Right cardiac atrium (tissue), 5 donors: ENCODE data around the gene WDTC1. TPM values are rescaled to one million over a fixed set of nuclear protein-coding genes. Genes with fewer than 3 reads are reported as not detected.

Source experiments
- ATAC-seq, 2 donors: fragments of 200-7000 bp; cut with Tn5 transposase; one replicate each; pipeline versions ENCODE4 v1.8.0 to v1.9.1; 2020; ENCODE audit warnings: moderate library complexity in 2 of 2, mild to moderate bottlenecking in 1 of 2
- DNase-seq, 3 donors: peaks; one replicate each; pipeline ENCODE4 v3.0.0-alpha.2; 2020
- H3K27ac ChIP-seq: one replicate; pipeline ENCODE4 v1.5.1; 2013; ENCODE audit warnings: mild to moderate bottlenecking, low read length, control low read depth, moderate library complexity
- H3K27me3 ChIP-seq: one replicate; pipeline ENCODE4 v1.6.1; 2013; ENCODE audit not compliant: control insufficient read depth, insufficient read depth
- H3K4me1 ChIP-seq: one replicate; pipeline ENCODE4 v1.6.1; 2013; ENCODE audit warnings: low read length; ENCODE audit not compliant: control insufficient read depth, insufficient read depth
- H3K4me3 ChIP-seq: one replicate; pipeline ENCODE4 v1.5.1; 2013; ENCODE audit warnings: low read length, control low read depth
- H3K9me3 ChIP-seq: one replicate; pipeline ENCODE4 v1.6.1; 2013; ENCODE audit warnings: low read length; ENCODE audit not compliant: control insufficient read depth
- WGBS: extraction: QIAGEN DNeasy Blood & Tissue Kit; methylation state at CpG from one replicate; pipeline ENCODE4 v1.1.7; 2013; 5-methylcytosine and 5-hydroxymethylcytosine counted together
- intact Hi-C, 4 donors: fragments of 100-400 bp; cut with DNase I; formaldehyde crosslinking; loops; one replicate each; pipeline versions ENCODE4 v1.11.0 to v1.14.0; 2022 to 2023
- polyA plus RNA-seq: library from polyadenylated mRNA; stranded (reverse); fragments of 200-250 nt; gene quantifications from one replicate; pipeline ENCODE4 v1.2.3, GENCODE V29; 2013
- total RNA-seq, 4 donors: library from RNA; stranded (reverse); fragmentation: NEBNext Ultra II Directional; extraction: Animal tissue kit (Norgen Biotek cat#: 25700); gene quantifications; one replicate each; pipeline ENCODE4 v1.2.1, GENCODE V29; 2021
- donor health status: healthy with polysubstance abuse.
- donor health status: DM: no; HTN: yes; CAD: no.
- donor health status: DM: no; HTN: no; CAD: no.
- donor health status: DM: no; HTN: yes; CAD: no; lungs with severe emphysema.
- donor health status: DM: yes; HTN: yes; CAD: no.

The WDTC1 gene
- total and polyA plus RNA-seq, 5 donors = 53.0 to 75.2 (median 70.9) TPM

DNA sequence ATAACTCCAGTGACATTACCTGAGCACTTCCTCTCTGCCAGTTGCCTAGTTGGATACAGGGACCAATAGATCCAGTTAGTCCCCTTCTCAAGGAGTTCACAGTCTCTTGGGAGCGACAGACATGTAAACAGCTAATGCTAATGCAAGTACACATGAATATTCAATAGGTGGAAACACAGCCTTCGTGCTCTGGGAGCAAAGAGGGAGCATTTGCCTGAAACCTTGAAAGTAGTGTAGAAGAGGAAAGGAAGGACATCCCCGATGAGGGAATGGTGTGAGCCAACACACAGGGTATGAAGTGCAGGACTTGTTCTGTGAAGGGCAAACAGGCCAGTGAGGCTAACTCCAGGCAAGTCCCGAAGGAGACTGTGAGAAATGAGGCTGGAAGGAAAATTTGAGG is 83.7 kb downstream of the WDTC1 start:
- ATAC-seq (no peak), DNase-seq (no peak)
- Histone ChIP-seq H3K4me1 (no peaks in the 10 kb centered on the region), H3K4me3 (no peak overlapping the region), H3K9me3 (no peaks in the 10 kb centered on the region), H3K27ac (no peak overlapping the region), H3K27me3 (no peaks in the 10 kb centered on the region)
- 24% methylated on average over 4 of the region's 4 CpGs for WGBS
- intact Hi-C loops = no loop called here

DNA sequence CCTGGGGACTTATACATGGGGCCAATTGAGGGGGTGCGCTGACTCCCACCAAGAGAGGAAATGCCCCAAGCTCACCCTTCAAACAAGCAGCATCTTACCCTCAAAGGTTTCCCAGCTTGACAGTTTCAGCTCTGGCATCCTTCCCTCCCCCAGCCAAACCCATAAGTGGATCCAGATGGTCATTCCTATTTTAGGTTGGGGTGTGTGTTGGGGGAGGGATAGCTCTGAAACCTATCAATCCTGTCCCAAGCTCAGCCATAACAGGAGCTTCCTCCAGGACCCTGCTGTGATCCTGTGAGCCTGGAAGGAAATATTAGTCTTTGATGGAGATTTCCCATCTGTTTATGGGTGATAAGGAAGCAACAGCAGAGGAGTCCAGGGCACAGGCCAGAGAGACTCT is 84.2 kb downstream of the WDTC1 start:
- intact Hi-C loops = no loop called here
- H3K27me3 ChIP-seq = no peaks in the 10 kb centered on the region
- peak in 1 of 3 donors; percentile 10 for DNase-seq
- no peaks in the 10 kb centered on the region for H3K9me3 ChIP-seq
- H3K4me1 ChIP-seq = no peaks in the 10 kb centered on the region
- WGBS = 81% methylated on average over 1 of the region's 1 CpG
- ATAC-seq = no peak
- H3K4me3 ChIP-seq = no peak overlapping the region
- H3K27ac ChIP-seq = no peak overlapping the region

DNA sequence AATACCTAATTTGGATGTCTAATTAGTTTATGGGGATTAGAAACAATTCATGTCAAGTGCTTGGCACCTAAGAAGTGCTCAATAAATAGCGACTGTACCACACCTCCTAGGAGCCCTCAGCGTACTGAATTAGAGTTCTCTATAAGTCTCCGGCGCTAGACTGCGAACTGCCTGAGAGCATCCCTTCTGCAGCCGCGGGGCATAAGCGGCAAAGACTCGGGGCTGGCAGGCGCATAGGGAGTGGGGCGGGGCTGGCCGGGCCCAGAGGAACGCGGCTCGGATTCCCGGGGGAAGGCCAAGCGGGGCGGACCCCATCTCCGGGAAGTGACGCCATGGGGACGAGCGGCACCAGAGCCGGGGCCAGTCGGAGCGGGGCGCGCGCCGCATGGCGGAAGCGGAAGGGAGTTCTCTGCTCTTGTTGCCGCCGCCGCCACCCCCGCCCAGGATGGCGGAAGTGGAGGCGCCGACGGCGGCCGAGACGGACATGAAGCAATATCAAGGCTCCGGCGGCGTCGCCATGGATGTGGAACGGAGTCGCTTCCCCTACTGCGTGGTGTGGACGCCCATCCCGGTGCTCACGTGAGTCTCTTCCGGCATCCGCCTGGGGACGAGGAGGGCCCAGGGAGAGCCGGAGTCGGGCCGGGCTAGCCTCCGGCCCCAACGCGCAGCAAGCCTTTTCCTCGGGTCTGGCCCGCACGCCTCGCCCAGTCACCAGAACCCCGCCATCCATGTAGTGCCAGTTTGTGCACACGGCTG is 87.6 kb downstream of the WDTC1 start, which contains the start of gene TMEM222:
TSS of gene TMEM222 (plus strand) at position 351 of the 756 bp plus-strand sequence. CDS start at position 386, 35 bp downstream.
- no peaks in the 10 kb centered on the region for H3K27me3 ChIP-seq
- H3K4me1 ChIP-seq = no peaks in the 10 kb centered on the region
- WGBS = under 1% methylated on average over 67 of the region's 67 CpGs
- intact Hi-C loops = no loop called here
- peak within 1 kb of the TSS; percentile 69 for H3K4me3 ChIP-seq
- peak within 1 kb of the TSS; percentile 88 for H3K27ac ChIP-seq
- H3K9me3 ChIP-seq = no peaks in the 10 kb centered on the region
- ATAC-seq = peak; percentile 98 to 99
- peak; percentile 98 to 99 (median 99) for DNase-seq

DNA sequence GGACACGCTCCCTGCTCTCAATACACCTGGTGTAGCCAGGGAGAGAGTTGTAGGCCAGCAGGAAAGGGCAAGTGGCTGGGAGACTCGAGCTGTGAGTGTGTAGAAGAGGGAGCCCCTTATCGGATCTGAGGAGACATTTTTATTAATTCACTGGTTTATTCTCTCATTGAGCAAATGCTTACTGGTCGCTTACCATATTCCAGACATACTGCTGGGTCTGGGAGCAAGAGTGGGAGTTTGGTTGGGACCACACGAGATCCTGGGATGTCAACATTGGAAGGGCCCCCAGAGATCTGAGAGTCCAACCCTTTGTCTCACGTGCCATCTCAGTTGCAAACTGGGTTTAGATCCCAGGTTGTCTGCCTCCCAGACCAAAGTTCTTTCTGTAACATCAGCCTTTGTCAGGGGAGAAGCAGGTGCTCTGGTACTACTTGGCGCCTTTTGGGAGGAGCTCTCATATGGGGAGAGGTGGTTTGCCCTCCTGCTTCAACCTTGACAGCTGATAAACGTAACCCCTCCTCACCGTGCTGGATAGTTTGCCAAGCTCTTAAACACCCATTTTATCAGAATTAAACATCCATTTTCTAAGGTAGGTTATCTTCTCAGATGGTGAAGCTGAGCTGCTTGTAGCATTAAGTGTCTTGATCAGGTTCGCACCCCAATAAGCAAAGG is 88.3 kb downstream of the WDTC1 start:
- DNase-seq (peak in 1 of 3 donors; percentile 24), ATAC-seq (no peak)
- no peaks in the 10 kb centered on the region for H3K4me1 ChIP-seq
- peak overlapping the region; percentile 88 for H3K27ac ChIP-seq
- no peaks in the 10 kb centered on the region for H3K9me3 ChIP-seq
- no peaks in the 10 kb centered on the region for H3K27me3 ChIP-seq
- 10% methylated on average over 10 of the region's 10 CpGs for WGBS
- intact Hi-C loops = no loop called here
- peak overlapping the region; percentile 69 for H3K4me3 ChIP-seq

DNA sequence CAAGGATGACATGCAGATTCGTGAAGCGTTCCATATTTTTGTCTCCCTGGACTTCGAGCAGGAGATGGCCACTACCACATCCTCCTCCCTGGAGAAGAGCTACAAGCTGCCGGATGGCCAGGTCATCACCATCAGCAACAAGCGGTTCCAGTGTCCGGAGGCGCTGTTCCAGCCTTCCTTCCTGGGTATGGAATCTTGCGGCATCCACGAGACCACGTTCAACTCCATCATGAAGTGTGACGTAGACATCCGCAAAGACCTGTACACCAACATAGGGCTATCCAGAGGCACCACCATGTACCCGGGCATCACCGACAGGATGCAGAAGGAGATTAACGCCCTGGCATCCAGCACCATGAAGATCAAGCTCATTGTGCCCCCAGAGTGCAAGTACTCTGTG is 90.9 kb downstream of the WDTC1 start:
- Histone ChIP-seq H3K4me1 (peaks cover 7% of the 10 kb centered on the region), H3K4me3 (no peak overlapping the region), H3K9me3 (no peaks in the 10 kb centered on the region), H3K27me3 (no peaks in the 10 kb centered on the region), H3K27ac (no peak overlapping the region)
- ATAC-seq (no peak), DNase-seq (peak in 1 of 3 donors; percentile 24)
- WGBS = 85% methylated on average over 15 of the region's 15 CpGs
- intact Hi-C loops = no loop called here

DNA sequence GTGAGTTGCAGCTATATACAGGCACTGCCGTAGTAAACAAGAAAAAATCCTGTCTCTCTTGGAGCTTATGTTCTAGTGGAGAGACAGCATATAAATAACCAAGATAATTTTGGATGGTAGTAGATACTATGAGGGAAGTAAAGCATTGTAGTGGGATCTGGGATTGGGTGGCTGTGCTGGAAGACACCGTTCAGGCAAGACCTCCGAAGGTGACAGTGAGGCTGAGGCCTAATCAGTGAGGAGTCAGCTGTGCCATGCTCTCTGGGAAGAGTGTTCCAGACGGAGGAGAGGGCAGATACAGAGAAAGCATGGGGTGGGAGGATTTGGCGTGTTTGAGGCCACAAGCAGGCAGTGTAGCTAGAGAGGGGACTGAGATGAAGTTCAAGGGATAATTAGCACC is 93.5 kb downstream of the WDTC1 start:
- H3K9me3 ChIP-seq = no peaks in the 10 kb centered on the region
- peak in 1 of 3 donors; percentile 26 for DNase-seq
- no peak for ATAC-seq
- H3K4me1 ChIP-seq = peaks cover 9% of the 10 kb centered on the region
- H3K4me3 ChIP-seq = no peak overlapping the region
- peak overlapping the region; percentile 17 for H3K27ac ChIP-seq
- no peaks in the 10 kb centered on the region for H3K27me3 ChIP-seq
- intact Hi-C loops = no loop called here
- 74% methylated on average over 5 of the region's 5 CpGs for WGBS

DNA sequence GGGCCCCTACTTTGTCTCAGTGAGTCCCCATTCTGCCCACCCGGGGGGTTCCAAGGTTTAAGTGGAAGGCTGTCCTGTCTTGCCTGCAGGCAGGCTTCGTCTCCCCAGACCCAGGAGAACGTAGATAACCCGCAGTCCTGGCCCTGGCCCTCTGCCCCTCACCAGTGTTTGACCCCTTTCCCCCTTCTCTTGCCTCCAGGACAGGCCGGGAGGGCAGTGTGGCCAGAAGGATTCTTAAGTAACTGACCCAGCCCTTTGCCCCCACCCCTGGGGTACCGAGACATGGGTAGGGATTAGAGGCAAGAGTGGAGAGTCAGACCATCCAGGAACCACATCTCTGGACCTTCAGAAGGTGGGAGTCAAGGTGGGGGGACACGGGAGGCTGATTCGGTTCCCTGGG is 96.4 kb downstream of the WDTC1 start:
- ATAC-seq = no peak
- Histone ChIP-seq H3K4me1 (peaks cover 9% of the 10 kb centered on the region), H3K9me3 (no peaks in the 10 kb centered on the region), H3K27me3 (no peaks in the 10 kb centered on the region), H3K4me3 (no peak overlapping the region), H3K27ac (no peak overlapping the region)
- 81% methylated on average over 8 of the region's 8 CpGs for WGBS
- DNase-seq = peak in 2 of 3 donors; percentile 18 to 38
- intact Hi-C loops = no loop called here

DNA sequence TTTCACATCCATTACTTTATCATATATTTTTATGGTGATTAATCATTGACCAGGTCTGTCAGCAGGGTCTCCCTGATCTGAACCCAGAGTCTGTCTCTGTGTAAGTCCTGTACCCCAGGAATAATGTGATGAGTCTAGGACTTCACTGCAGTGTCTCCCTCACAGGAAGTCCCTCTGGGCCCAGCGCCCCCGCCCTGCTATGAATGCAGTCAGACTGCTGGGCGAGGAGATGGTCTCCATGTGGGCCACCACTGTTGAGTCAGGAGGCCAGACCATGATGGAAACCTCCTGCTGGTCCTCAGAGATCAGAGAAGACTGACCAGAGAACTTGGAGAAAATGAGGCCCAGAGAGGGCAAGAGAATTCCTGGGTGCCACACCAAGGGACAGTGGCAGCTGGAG is 97.0 kb downstream of the WDTC1 start:
- H3K4me3 ChIP-seq = no peak overlapping the region
- no peaks in the 10 kb centered on the region for H3K27me3 ChIP-seq
- H3K27ac ChIP-seq = peak overlapping the region; percentile 36
- intact Hi-C loops = no loop called here
- H3K4me1 ChIP-seq = peaks cover 9% of the 10 kb centered on the region
- DNase-seq (peak in 1 of 3 donors; percentile 37), ATAC-seq (no peak)
- 86% methylated on average over 3 of the region's 3 CpGs for WGBS
- H3K9me3 ChIP-seq = no peaks in the 10 kb centered on the region

DNA sequence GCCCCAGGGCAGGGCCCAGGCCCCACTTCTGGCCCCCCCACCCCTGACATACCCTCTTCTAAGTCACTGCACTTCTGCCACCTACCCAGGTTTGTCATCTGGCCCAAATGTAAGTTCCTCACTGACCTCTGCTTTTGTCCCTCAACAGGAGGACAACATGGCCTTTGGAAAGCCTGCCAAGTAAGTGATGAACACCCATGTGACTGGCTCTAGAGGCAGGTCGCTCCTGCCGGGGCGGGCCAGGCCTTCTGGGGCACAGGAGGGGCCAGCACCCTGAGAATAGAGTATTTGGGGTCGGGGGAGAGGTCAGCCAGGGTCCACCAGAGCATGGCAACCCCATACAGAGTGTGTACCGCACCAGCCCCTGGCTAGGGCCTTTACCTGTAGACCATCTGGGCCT is 97.5 kb downstream of the WDTC1 start:
- 77% methylated on average over 5 of the region's 5 CpGs for WGBS
- intact Hi-C loops = no loop called here
- no peaks in the 10 kb centered on the region for H3K9me3 ChIP-seq
- H3K27ac ChIP-seq = peak overlapping the region; percentile 36
- H3K4me3 ChIP-seq = no peak overlapping the region
- DNase-seq (peak in 2 of 3 donors; percentile 39 to 46), ATAC-seq (peak; percentile 15 to 20)
- no peaks in the 10 kb centered on the region for H3K27me3 ChIP-seq
- H3K4me1 ChIP-seq = peaks cover 9% of the 10 kb centered on the region

DNA sequence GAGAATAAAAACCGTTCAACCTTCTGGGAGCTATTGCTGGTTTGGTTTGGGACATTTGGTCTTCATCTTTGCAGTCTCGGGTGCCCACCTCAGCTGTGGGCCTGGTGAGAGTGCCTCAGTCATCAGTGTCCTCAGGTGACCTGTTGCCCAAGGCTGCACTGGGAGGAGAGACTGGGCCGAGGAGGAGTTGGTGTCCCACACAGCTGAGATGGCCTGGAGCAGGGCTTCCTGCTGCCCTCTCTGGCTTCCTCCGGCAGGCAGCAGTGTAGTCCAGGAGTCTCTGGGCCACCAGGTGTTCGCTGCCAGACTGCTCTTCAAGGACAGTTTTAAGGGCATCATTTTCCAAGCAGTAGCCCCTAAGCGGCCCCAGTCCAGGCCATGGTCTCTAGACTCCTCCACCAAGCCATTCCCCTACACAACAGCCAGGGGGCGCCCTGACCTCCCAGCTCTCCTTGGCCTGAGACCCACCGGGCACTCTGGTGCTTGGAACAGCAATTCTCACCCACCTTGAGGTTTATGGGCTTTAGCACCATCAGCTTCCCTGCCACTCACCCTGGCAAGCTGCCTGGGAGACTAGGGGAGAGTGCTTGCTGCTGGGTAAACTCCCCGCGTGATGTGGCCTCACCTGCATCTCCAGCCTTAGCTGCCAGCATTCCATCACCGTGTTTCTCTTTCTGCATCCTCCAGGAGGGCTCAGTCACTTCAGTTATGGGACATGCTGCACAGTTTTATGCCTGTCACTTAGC is 98.3 kb downstream of the WDTC1 start:
- Histone ChIP-seq H3K9me3 (no peaks in the 10 kb centered on the region), H3K4me1 (peaks cover 9% of the 10 kb centered on the region), H3K27ac (no peak overlapping the region), H3K27me3 (no peaks in the 10 kb centered on the region), H3K4me3 (no peak overlapping the region)
- DNase-seq (peak; percentile 39 to 81 (median 77)), ATAC-seq (peak; percentile 45 to 66)
- WGBS = 62% methylated on average over 11 of the region's 11 CpGs
- intact Hi-C loops = no loop called here
